Large intestine (tissue), 3 donors: ENCODE results near the gene THSD4. TPM values are rescaled to one million over a fixed set of nuclear protein-coding genes. Genes with fewer than 3 reads are reported as not detected.

Experiments
- DNase-seq, 2 donors: peaks; one replicate each; pipeline versions ENCODE4 v3.0.0 to v3.0.0-alpha.2; 2013
- H3K27ac ChIP-seq: one replicate; pipeline ENCODE4 v1.5.1; 2013; ENCODE audit warnings: low read length
- H3K27me3 ChIP-seq: 2 replicates; pipeline ENCODE4 v1.6.1; 2013; ENCODE audit warnings: low read length; ENCODE audit not compliant: control insufficient read depth, insufficient read depth
- H3K36me3 ChIP-seq: 2 replicates; pipeline ENCODE4 v1.6.1; 2013; ENCODE audit warnings: low read length; ENCODE audit not compliant: control insufficient read depth, insufficient read depth
- H3K4me1 ChIP-seq: one replicate; pipeline ENCODE4 v1.6.1; 2013; ENCODE audit warnings: low read length; ENCODE audit not compliant: control insufficient read depth, insufficient read depth
- H3K4me3 ChIP-seq: one replicate; pipeline ENCODE4 v1.5.1; 2013; ENCODE audit warnings: low read length
- H3K9me3 ChIP-seq: one replicate; pipeline ENCODE4 v1.6.1; 2013; ENCODE audit warnings: mild to moderate bottlenecking, low read depth, low read length, moderate library complexity; ENCODE audit not compliant: control insufficient read depth
- WGBS: methylation state at CpG from one replicate; pipeline ENCODE4 v1.1.5; 2013; ENCODE audit warnings: low lambda C conversion rate; ENCODE audit not compliant: insufficient coverage; 5-methylcytosine and 5-hydroxymethylcytosine counted together
- polyA plus RNA-seq: library from polyadenylated mRNA; unstranded; fragments of 120-200 nt; gene quantifications from one replicate; pipeline ENCODE4 v1.2.1, GENCODE V29; 2013

The THSD4 gene
- polyA plus RNA-seq, 1 donor, result 17.5 TPM

DNA sequence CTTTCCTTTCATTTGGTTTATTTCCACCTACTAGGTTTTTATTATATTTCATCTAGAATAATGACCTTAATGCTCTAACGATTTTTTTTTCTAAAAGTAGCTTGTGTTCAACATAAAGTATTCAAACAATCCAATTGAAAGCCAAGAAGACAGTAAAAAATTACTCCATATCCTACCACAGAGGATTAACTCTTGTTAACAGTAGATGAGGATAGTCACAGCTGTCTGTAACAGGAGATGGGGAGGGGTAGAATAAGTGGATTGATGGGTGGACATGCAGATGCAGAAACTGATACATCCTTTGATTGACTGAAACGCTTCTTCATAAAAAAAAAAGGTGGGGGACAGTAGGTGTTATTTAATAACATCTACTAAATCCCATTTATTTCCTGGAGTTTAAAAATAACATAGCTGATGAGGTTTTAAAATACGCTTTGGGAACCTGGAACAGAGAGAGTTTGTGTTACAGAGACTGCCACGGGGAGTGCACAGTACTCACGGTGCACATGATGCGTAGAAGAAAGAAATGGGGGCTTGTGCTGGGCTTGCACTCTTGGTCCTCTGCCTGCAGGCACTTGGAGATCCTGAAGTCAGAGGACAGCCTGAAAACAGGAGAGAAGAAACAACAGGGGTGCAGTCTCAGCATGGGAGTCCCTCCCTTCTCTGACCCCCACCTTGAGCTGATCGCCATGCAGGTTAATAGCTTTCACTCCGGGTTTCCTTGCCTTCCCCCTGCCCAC, 226.7 kb downstream of the THSD4 start:
- no peaks in the 10 kb centered on the region for H3K27me3 ChIP-seq
- H3K4me3 ChIP-seq, result no peak overlapping the region
- no peak for DNase-seq
- H3K4me1 ChIP-seq, result peaks cover under 1% of the 10 kb centered on the region
- no peak overlapping the region for H3K27ac ChIP-seq
- WGBS, result 100% methylated on average over 1 of the region's 8 CpGs
- no peaks in the 10 kb centered on the region for H3K9me3 ChIP-seq
- H3K36me3 ChIP-seq, result peaks cover 2% of the 10 kb centered on the region

- Histone ChIP-seq H3K4me1 (no peaks in the 10 kb centered on the region), H3K4me3 (no peak overlapping the region), H3K27ac (no peak overlapping the region), H3K9me3 (no peaks in the 10 kb centered on the region), H3K27me3 (no peaks in the 10 kb centered on the region), H3K36me3 (peaks cover 2% of the 10 kb centered on the region)
- WGBS, result 100% methylated on average over 1 of the region's 7 CpGs
- no peak for DNase-seq
Observed at GRCh38 chr15:71342658-71343057, 227.4 kb downstream of the THSD4 start.

DNA sequence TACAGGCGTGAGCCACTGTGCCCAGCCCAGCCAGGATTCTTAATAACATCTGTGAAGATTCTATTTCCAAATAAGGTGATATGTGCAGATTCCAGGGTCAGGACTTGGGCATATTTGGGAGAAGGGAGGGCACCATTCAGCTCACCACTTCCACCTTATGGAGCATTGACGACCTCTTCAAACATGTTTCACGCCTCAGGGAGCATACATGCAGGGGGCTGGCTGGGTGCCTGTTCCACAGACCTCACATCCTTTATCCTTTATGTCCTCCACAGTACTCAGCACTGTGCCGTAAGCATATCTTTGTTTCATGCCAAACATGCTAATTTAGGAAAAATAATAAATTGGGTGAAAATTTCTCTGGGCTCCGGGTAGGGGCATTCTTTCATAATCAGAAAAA, 229.0 kb downstream of the THSD4 start:
- Histone ChIP-seq H3K27me3 (no peaks in the 10 kb centered on the region), H3K9me3 (no peaks in the 10 kb centered on the region), H3K4me3 (no peak overlapping the region), H3K27ac (no peak overlapping the region), H3K4me1 (no peaks in the 10 kb centered on the region), H3K36me3 (peaks cover 2% of the 10 kb centered on the region)
- WGBS, result no CpG with 5 or more reads among the region's 5 CpGs
- DNase-seq, result no peak

DNA sequence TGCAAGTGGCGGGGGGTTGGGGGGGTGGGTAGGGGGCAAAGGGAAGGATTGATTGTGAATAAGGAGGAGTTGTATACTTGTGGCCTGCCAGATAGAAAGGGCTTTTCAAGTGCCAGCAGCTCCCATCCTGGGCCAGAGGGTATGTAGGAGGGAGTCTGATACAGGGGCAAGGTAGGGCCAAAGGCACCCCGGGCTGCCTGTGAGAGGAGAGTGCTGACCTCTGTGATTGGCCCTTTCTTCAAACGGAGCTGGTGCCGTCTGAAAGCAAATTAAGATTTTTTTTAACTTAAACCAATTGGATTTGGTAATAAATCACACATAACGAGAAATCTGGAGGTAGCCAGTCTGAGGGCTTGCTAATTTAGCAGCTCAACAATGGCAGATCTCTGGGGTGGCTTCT, 229.9 kb downstream of the THSD4 start:
- Histone ChIP-seq H3K9me3 (no peaks in the 10 kb centered on the region), H3K4me1 (no peaks in the 10 kb centered on the region), H3K27me3 (no peaks in the 10 kb centered on the region), H3K36me3 (peaks cover 2% of the 10 kb centered on the region), H3K4me3 (no peak overlapping the region), H3K27ac (no peak overlapping the region)
- DNase-seq, result no peak
- WGBS, result 83% methylated on average over 1 of the region's 5 CpGs

- Histone ChIP-seq H3K27me3 (no peaks in the 10 kb centered on the region), H3K36me3 (peaks cover 2% of the 10 kb centered on the region), H3K27ac (no peak overlapping the region), H3K4me3 (no peak overlapping the region), H3K9me3 (no peaks in the 10 kb centered on the region), H3K4me1 (no peaks in the 10 kb centered on the region)
- DNase-seq, result no peak
- WGBS, result no CpG with 5 or more reads among the region's 5 CpGs
Observed at GRCh38 chr15:71346464-71346863, 231.2 kb downstream of the THSD4 start.

DNA sequence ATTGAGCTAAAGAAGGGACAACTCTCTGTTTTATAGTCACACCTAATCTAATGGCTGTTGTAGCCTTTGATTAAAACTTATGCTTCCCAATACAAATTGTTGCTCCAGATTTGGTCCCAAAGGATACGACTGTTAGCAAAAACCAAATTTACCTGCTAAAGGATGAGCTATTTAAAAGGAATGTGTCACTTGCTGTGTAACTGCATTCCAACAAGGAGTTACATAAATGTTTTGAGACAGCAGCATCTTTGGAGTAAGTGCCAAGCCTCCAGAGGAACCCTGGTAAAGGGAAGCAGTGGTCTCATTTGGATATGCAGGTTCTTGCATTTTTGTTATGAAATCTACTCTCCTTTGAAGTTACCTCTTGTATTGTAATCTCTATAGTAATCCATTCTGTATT, 233.3 kb downstream of the THSD4 start:
- no peak for DNase-seq
- Histone ChIP-seq H3K36me3 (peaks cover 2% of the 10 kb centered on the region), H3K4me1 (peaks cover 2% of the 10 kb centered on the region), H3K27ac (no peak overlapping the region), H3K4me3 (no peak overlapping the region), H3K27me3 (no peaks in the 10 kb centered on the region), H3K9me3 (no peaks in the 10 kb centered on the region)
- 100% methylated on average over 1 of the region's 1 CpG for WGBS

DNA sequence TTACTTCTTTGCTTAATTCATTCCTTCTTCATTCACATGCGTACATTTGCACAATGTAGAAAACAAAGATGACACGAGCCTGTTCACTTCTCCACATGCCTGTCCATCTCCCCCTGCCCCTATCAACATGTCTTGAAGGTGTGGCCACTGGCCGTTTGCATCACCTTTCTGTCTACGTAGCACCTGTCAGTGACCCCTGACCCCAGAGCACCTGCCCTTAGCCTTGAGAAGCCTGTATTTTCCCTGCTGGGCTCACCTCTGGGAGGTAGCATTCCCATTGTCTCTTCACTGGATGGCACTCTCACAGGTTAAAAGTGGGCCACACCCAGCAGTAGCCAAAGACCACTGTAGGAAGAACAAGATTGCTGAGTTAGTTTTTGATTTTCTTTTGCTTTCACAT, 234.1 kb downstream of the THSD4 start:
- no peaks in the 10 kb centered on the region for H3K27me3 ChIP-seq
- H3K4me1 ChIP-seq, result peaks cover 4% of the 10 kb centered on the region
- H3K9me3 ChIP-seq, result no peaks in the 10 kb centered on the region
- WGBS, result 100% methylated on average over 1 of the region's 4 CpGs
- H3K27ac ChIP-seq, result no peak overlapping the region
- no peak for DNase-seq
- H3K36me3 ChIP-seq, result peaks cover 2% of the 10 kb centered on the region
- no peak overlapping the region for H3K4me3 ChIP-seq

GRCh38 chr15:71349736-71350526, 234.7 kb downstream of the THSD4 start:
- H3K27me3 ChIP-seq, result no peaks in the 10 kb centered on the region
- no peaks in the 10 kb centered on the region for H3K9me3 ChIP-seq
- H3K4me1 ChIP-seq, result peaks cover 4% of the 10 kb centered on the region
- no peak overlapping the region for H3K27ac ChIP-seq
- H3K36me3 ChIP-seq, result no peaks in the 10 kb centered on the region
- no CpG with 5 or more reads among the region's 7 CpGs for WGBS
- no peak overlapping the region for H3K4me3 ChIP-seq
- DNase-seq, result no peak

- no peaks in the 10 kb centered on the region for H3K27me3 ChIP-seq
- H3K4me1 ChIP-seq, result peaks cover 4% of the 10 kb centered on the region
- H3K27ac ChIP-seq, result no peak overlapping the region
- H3K4me3 ChIP-seq, result no peak overlapping the region
- H3K36me3 ChIP-seq, result no peaks in the 10 kb centered on the region
- no peaks in the 10 kb centered on the region for H3K9me3 ChIP-seq
- DNase-seq, result no peak
- no CpG with 5 or more reads among the region's 7 CpGs for WGBS
Observed at GRCh38 chr15:71350622-71351378, 235.5 kb downstream of the THSD4 start.

- Histone ChIP-seq H3K4me3 (no peak overlapping the region), H3K36me3 (no peaks in the 10 kb centered on the region), H3K27ac (no peak overlapping the region), H3K4me1 (peaks cover 4% of the 10 kb centered on the region), H3K27me3 (no peaks in the 10 kb centered on the region), H3K9me3 (no peaks in the 10 kb centered on the region)
- no peak for DNase-seq
- WGBS, result no CpG with 5 or more reads among the region's 5 CpGs
Observed at GRCh38 chr15:71352125-71352524, 236.9 kb downstream of the THSD4 start.
